Dermis microvascular lymphatic vessel endothelial cell (primary cell): Measurements from ENCODE around the gene PKP2. TPM values are rescaled to one million over a fixed set of nuclear protein-coding genes. Genes with fewer than 3 reads are reported as not detected.
A peak's percentile ranks its signal among the peaks of the same experiment; 100 is the strongest.
"Not testable (repeated sequence)": the region's sequence is repeated elsewhere in the genome, so short reads cannot be mapped to it uniquely, and the experiment has no call there.

Experiments used
- DNase-seq, 2 donors: peaks; one replicate each; pipeline versions ENCODE4 v3.0.0 to v3.0.0-alpha.2; 2010; ENCODE audit warnings: low read depth in 2 of 2
- total RNA-seq: library from RNA; depleted of rRNA; stranded (reverse); fragments of >200 nt; gene quantifications from 2 replicates; pipeline ENCODE4 v1.2.1, GENCODE V29; 2014

PKP2 gene
- total RNA-seq, 1 donor from 2014 or later: 1.3 TPM

GRCh38 chr12:32864731-32865130 lies 31.8 kb downstream of the PKP2 start:
- no peak for DNase-seq

- no peak for DNase-seq
These were observed 33.4 kb downstream of the PKP2 start for GRCh38 chr12:32863128-32863527.

- DNase-seq: not testable (repeated sequence)
These were observed 34.9 kb downstream of the PKP2 start for GRCh38 chr12:32861658-32862057.

GRCh38 chr12:32860192-32860591 lies 36.4 kb downstream of the PKP2 start:
- DNase-seq: no peak

GRCh38 chr12:32859389-32859788 lies 37.2 kb downstream of the PKP2 start:
- DNase-seq: no peak

GRCh38 chr12:32854716-32855115 lies 41.9 kb downstream of the PKP2 start:
- DNase-seq: no peak

GRCh38 chr12:32854097-32854496 lies 42.5 kb downstream of the PKP2 start:
- DNase-seq: no peak

GRCh38 chr12:32847287-32847686 lies 49.3 kb downstream of the PKP2 start:
- DNase-seq: no peak

- DNase-seq: no peak
These were observed 50.5 kb downstream of the PKP2 start for GRCh38 chr12:32846053-32846452.

- DNase-seq: no peak
These were observed 53.0 kb downstream of the PKP2 start for GRCh38 chr12:32843528-32844095.

GRCh38 chr12:32841061-32841460 lies 55.5 kb downstream of the PKP2 start:
- no peak for DNase-seq

GRCh38 chr12:32839828-32840227 lies 56.7 kb downstream of the PKP2 start:
- no peak for DNase-seq

GRCh38 chr12:32837974-32838373 lies 58.6 kb downstream of the PKP2 start:
- DNase-seq: no peak

GRCh38 chr12:32836710-32837109 lies 59.9 kb downstream of the PKP2 start:
- peak in 1 of 2 donors; percentile 0 for DNase-seq

GRCh38 chr12:32834122-32834521 lies 62.5 kb downstream of the PKP2 start:
- no peak for DNase-seq

GRCh38 chr12:32828552-32828951 lies 68.0 kb downstream of the PKP2 start:
- no peak for DNase-seq

- no peak for DNase-seq
These were observed 68.5 kb downstream of the PKP2 start for GRCh38 chr12:32828120-32828519.

GRCh38 chr12:32826807-32827412 lies 69.7 kb downstream of the PKP2 start:
- DNase-seq: no peak

- no peak for DNase-seq
These were observed 72.0 kb downstream of the PKP2 start for GRCh38 chr12:32824596-32824995.

GRCh38 chr12:32822344-32822743 lies 74.2 kb downstream of the PKP2 start:
- DNase-seq: no peak

- no peak for DNase-seq
These were observed 74.9 kb downstream of the PKP2 start for GRCh38 chr12:32821710-32822109.

- no peak for DNase-seq
These were observed 75.3 kb downstream of the PKP2 start for GRCh38 chr12:32821293-32821692.

- DNase-seq: no peak
These were observed 76.1 kb downstream of the PKP2 start for GRCh38 chr12:32820376-32820931.
